H9 (cell line): ENCODE data around the gene ZNF248. TPM values are rescaled to one million over a fixed set of nuclear protein-coding genes. Genes with fewer than 3 reads are reported as not detected.

Experiments used
- DNase-seq: peaks from one replicate; pipeline ENCODE4 v3.0.0-alpha.2; 2017
- H2AFZ ChIP-seq: one replicate; pipeline ENCODE4 v1.6.1; 2013; ENCODE audit warnings: mild to moderate bottlenecking, low read length, control low read depth, moderate library complexity
- H2AK5ac ChIP-seq: 2 replicates; pipeline ENCODE4 v1.6.1; 2013; ENCODE audit warnings: low read length, control low read depth, mixed read lengths; ENCODE audit not compliant: insufficient read length
- H2BK120ac ChIP-seq: one replicate; pipeline ENCODE4 v1.6.1; 2013; ENCODE audit warnings: low read depth, mild to moderate bottlenecking, low read length, control low read depth, inconsistent platforms; ENCODE audit not compliant: poor library complexity, severe bottlenecking
- H2BK12ac ChIP-seq: 2 replicates; pipeline ENCODE4 v1.6.1; 2013; ENCODE audit warnings: low read length, control low read depth, mixed read lengths, low read depth; ENCODE audit not compliant: insufficient read length
- H2BK15ac ChIP-seq: 2 replicates; pipeline ENCODE4 v1.6.1; 2013; ENCODE audit warnings: low read depth, low read length, control low read depth
- H2BK20ac ChIP-seq: one replicate; pipeline ENCODE4 v1.6.1; 2013; ENCODE audit warnings: low read depth, mild to moderate bottlenecking, low read length, control low read depth, inconsistent platforms; ENCODE audit not compliant: poor library complexity, severe bottlenecking
- H2BK5ac ChIP-seq: 2 replicates; pipeline ENCODE4 v1.6.1; 2013; ENCODE audit warnings: low read length, control low read depth, mixed read lengths; ENCODE audit not compliant: insufficient read length
- H3K14ac ChIP-seq: 2 replicates; pipeline ENCODE4 v1.6.1; 2013; ENCODE audit warnings: low read length, control low read depth; ENCODE audit not compliant: insufficient read depth
- H3K18ac ChIP-seq: 2 replicates; pipeline ENCODE4 v1.6.1; 2013; ENCODE audit warnings: low read depth, mild to moderate bottlenecking, mixed read lengths, low read length, control low read depth; ENCODE audit not compliant: insufficient read length
- H3K23ac ChIP-seq: 2 replicates; pipeline ENCODE4 v1.6.1; 2013; ENCODE audit warnings: low read length, control low read depth, mixed read lengths, low read depth; ENCODE audit not compliant: insufficient read length
- H3K23me2 ChIP-seq: 2 replicates; pipeline ENCODE4 v1.6.1; 2013; ENCODE audit warnings: low read depth, mild to moderate bottlenecking, mixed read lengths, low read length, control low read depth; ENCODE audit not compliant: insufficient read length, poor library complexity, severe bottlenecking
- H3K27ac ChIP-seq: 2 replicates; pipeline ENCODE4 v1.5.1; 2013; ENCODE audit warnings: low read length, control low read depth, mixed read lengths, low read depth; ENCODE audit not compliant: insufficient read length
- H3K27me3 ChIP-seq: 2 replicates; pipeline ENCODE4 v1.6.1; 2013; ENCODE audit warnings: low read length, control low read depth, inconsistent platforms; ENCODE audit not compliant: insufficient read depth
- H3K4ac ChIP-seq: 2 replicates; pipeline ENCODE4 v1.6.1; 2013; ENCODE audit warnings: low read depth, mild to moderate bottlenecking, control low read depth, inconsistent platforms, low read length, moderate library complexity
- H3K4me1 ChIP-seq: 2 replicates; pipeline ENCODE4 v1.6.1; 2013; ENCODE audit warnings: low read length, control low read depth, inconsistent platforms; ENCODE audit not compliant: insufficient read depth
- H3K4me2 ChIP-seq: 2 replicates; pipeline ENCODE4 v1.6.1; 2013; ENCODE audit warnings: low read length, control low read depth, mixed read lengths; ENCODE audit not compliant: insufficient read length, insufficient read depth
- H3K56ac ChIP-seq: 2 replicates; pipeline ENCODE4 v1.6.1; 2013; ENCODE audit warnings: low read depth, mild to moderate bottlenecking, mixed read lengths, low read length, control low read depth; ENCODE audit not compliant: insufficient read length
- H3K79me1 ChIP-seq: 2 replicates; pipeline ENCODE4 v1.6.1; 2013; ENCODE audit warnings: low read depth, mild to moderate bottlenecking, moderate library complexity, low read length, control low read depth, inconsistent platforms; ENCODE audit not compliant: insufficient read depth, poor library complexity, severe bottlenecking
- H3K79me2 ChIP-seq: 2 replicates; pipeline ENCODE4 v1.6.1; 2013; ENCODE audit warnings: low read length, control low read depth, inconsistent platforms; ENCODE audit not compliant: insufficient read depth
- H3K9ac ChIP-seq: 2 replicates; pipeline ENCODE4 v1.6.1; 2013; ENCODE audit warnings: low read length, control low read depth, mixed read lengths; ENCODE audit not compliant: insufficient read length; ENCODE audit errors: extremely low read depth
- H3K9me3 ChIP-seq: one replicate; pipeline ENCODE4 v1.6.1; 2013; ENCODE audit warnings: low read depth, low read length, inconsistent platforms; ENCODE audit not compliant: control insufficient read depth
- H3T11ph ChIP-seq: one replicate; pipeline ENCODE4 v1.6.1; 2013; ENCODE audit warnings: mild to moderate bottlenecking, low read length, control low read depth, inconsistent platforms
- H4K20me1 ChIP-seq: one replicate; pipeline ENCODE4 v1.6.1; 2013; ENCODE audit not compliant: control insufficient read depth, insufficient read length, insufficient read depth
- H4K5ac ChIP-seq: 2 replicates; pipeline ENCODE4 v1.6.1; 2013; ENCODE audit warnings: low read depth, mild to moderate bottlenecking, mixed read lengths, low read length, control low read depth; ENCODE audit not compliant: insufficient read length
- H4K8ac ChIP-seq: replicated peaks from 2 replicates; pipeline ENCODE4 v1.6.1; 2013; ENCODE audit warnings: low read length, control low read depth, mixed read lengths, low read depth; ENCODE audit not compliant: insufficient read length
- H4K91ac ChIP-seq: 2 replicates; pipeline ENCODE4 v1.6.1; 2013; ENCODE audit warnings: low read depth, mild to moderate bottlenecking, moderate library complexity, mixed read lengths, low read length, control low read depth; ENCODE audit not compliant: insufficient read length
- H3K27ac Mint-ChIP-seq, 3 experiments: 2 replicates in 2 of 3; 3 replicates in 1 of 3; pipeline ENCODE4 v1.8.0; 2020 to 2021; ENCODE audit warnings: mixed read lengths in 3 of 3, mild to moderate bottlenecking in 1 of 3, moderate library complexity in 1 of 3
- H3K27me3 Mint-ChIP-seq: 2 replicates; pipeline ENCODE4 v1.8.0; 2021; ENCODE audit warnings: low read depth, mild to moderate bottlenecking, moderate library complexity, mixed read lengths
- H3K36me3 Mint-ChIP-seq, 3 experiments: 2 replicates in 2 of 3; 3 replicates in 1 of 3; pipeline ENCODE4 v1.8.0; 2020 to 2021; ENCODE audit warnings: low read depth in 3 of 3, mixed read lengths in 3 of 3; ENCODE audit not compliant: insufficient read depth in 1 of 3
- H3K4me1 Mint-ChIP-seq, 2 experiments: 2 replicates each; pipeline ENCODE4 v1.8.0; 2020; ENCODE audit warnings: mixed read lengths in 2 of 2
- H3K4me3 Mint-ChIP-seq, 2 experiments: 2 replicates in 1 of 2; 3 replicates in 1 of 2; pipeline ENCODE4 v1.8.0; 2020 to 2021; ENCODE audit warnings: mild to moderate bottlenecking in 2 of 2, mixed read lengths in 2 of 2, moderate library complexity in 1 of 2
- H3K9me3 Mint-ChIP-seq, 2 experiments: 2 replicates in 1 of 2; 3 replicates in 1 of 2; pipeline ENCODE4 v1.8.0; 2020; ENCODE audit warnings: mild to moderate bottlenecking in 2 of 2, mixed read lengths in 2 of 2, moderate library complexity in 1 of 2
- CTCF ChIP-seq: fragments of 200-600 bp; sonication (generic); conservative IDR thresholded peaks from 3 replicates; pipeline ENCODE4 v1.8.0; 2021; ENCODE audit warnings: antibody characterized with exemption, mild to moderate bottlenecking
- WGBS: extraction: QIAGEN DNeasy Blood & Tissue Kit; methylation state at CpG from one replicate; pipeline ENCODE4 v1.1.7; 2013; ENCODE audit warnings: missing lambda C conversion rate, low lambda C conversion rate, mixed read lengths; ENCODE audit not compliant: insufficient read length; ENCODE audit errors: extremely low coverage; 5-methylcytosine and 5-hydroxymethylcytosine counted together
- total RNA-seq: library from RNA; stranded (reverse); gene quantifications from 2 replicates; pipeline ENCODE4 v1.2.1, GENCODE V29; 2021

Gene ZNF248
- total RNA-seq, 1 experiment from 2014 or later = 5.4 TPM

GRCh38 chr10:37868796-37869195 lies 11.4 kb upstream of the ZNF248 start:
- no peaks in the 10 kb centered on the region for H3K4me1 Mint-ChIP-seq
- H3K79me2 ChIP-seq = no peaks in the 10 kb centered on the region
- no peak overlapping the region for H3K4me3 Mint-ChIP-seq
- TF ChIP-seq CTCF = no peak
- no peaks in the 10 kb centered on the region for H3K27me3 ChIP-seq
- H3K4ac ChIP-seq = no peak overlapping the region
- no peaks in the 10 kb centered on the region for H3K27me3 Mint-ChIP-seq
- H4K20me1 ChIP-seq = no peaks in the 10 kb centered on the region
- no peak overlapping the region for H2BK20ac ChIP-seq
- no peaks in the 10 kb centered on the region for H3K79me1 ChIP-seq
- no peak overlapping the region for H2BK12ac ChIP-seq
- H3K27ac Mint-ChIP-seq = no peak overlapping the region
- no peak overlapping the region for H2AFZ ChIP-seq
- H3K9me3 Mint-ChIP-seq = peaks cover 83 to 89% of the 10 kb centered on the region in 2 experiments
- no peak for DNase-seq
- H2BK120ac ChIP-seq = no peak overlapping the region
- no peak overlapping the region for H3K4me2 ChIP-seq
- no peak overlapping the region for H2BK5ac ChIP-seq
- no peak overlapping the region for H4K5ac ChIP-seq
- H3K56ac ChIP-seq = no peak overlapping the region
- no peak overlapping the region for H3K27ac ChIP-seq
- H4K8ac ChIP-seq = no peak overlapping the region
- no peak overlapping the region for H3K14ac ChIP-seq
- H3K9me3 ChIP-seq = peaks cover 46% of the 10 kb centered on the region
- no peak overlapping the region for H4K91ac ChIP-seq
- H3K4me1 ChIP-seq = no peaks in the 10 kb centered on the region
- H3K36me3 Mint-ChIP-seq = peaks cover 7 to 14% (median 8%) of the 10 kb centered on the region in 3 experiments; a peak in 4 of 7 replicates
- no peak overlapping the region for H3K18ac ChIP-seq
- no peak overlapping the region for H2AK5ac ChIP-seq
- H3T11ph ChIP-seq = no peak overlapping the region
- H2BK15ac ChIP-seq = no peak overlapping the region
- no peaks in the 10 kb centered on the region for H3K23me2 ChIP-seq
- H3K23ac ChIP-seq = no peak overlapping the region
- no peak overlapping the region for H3K9ac ChIP-seq
- no CpG with 5 or more reads among the region's 3 CpGs for WGBS
